Stimulated activated CD4-positive, alpha-beta T cell treated with anti-CD3 and anti-CD28 coated beads, Interleukin-4, amount 100 ng/mL, for 24 hours (primary cell): ENCODE measurements around the gene IHH.

Experiments used
- DNase-seq: peaks from one replicate; pipeline ENCODE4 v3.0.0-alpha.2; 2020

The IHH gene

GRCh38 chr2:219018286-219018685, 42.4 kb downstream of the IHH start:
- DNase-seq = no peak

GRCh38 chr2:219017201-219017931, 43.4 kb downstream of the IHH start:
- no peak for DNase-seq

- DNase-seq = no peak
Measured at GRCh38 chr2:219016721-219017120, 44.0 kb downstream of the IHH start.

- no peak for DNase-seq
Measured at GRCh38 chr2:219010873-219011272, 49.8 kb downstream of the IHH start.

GRCh38 chr2:219010162-219010756, 50.5 kb downstream of the IHH start:
- DNase-seq = no peak

- no peak for DNase-seq
Measured at GRCh38 chr2:219009294-219009693, 51.4 kb downstream of the IHH start.
